HL-60/S4 treated with retinoic acid at 250 ng/mL for 4 days and 3 days (cell line): ENCODE data around the gene ATP9B.
"Not testable (repeated sequence)": the region's sequence is repeated elsewhere in the genome, so short reads cannot be mapped to it uniquely, and the experiment has no call there.

Source experiments
- in situ Hi-C: fragments of 300-500 bp; cut with MboI; formaldehyde crosslinking; loops from 2 replicates; pipeline ENCODE4 v1.7.0; 2022; ENCODE audit warnings: low sequenced_read_pairs

Gene ATP9B

DNA sequence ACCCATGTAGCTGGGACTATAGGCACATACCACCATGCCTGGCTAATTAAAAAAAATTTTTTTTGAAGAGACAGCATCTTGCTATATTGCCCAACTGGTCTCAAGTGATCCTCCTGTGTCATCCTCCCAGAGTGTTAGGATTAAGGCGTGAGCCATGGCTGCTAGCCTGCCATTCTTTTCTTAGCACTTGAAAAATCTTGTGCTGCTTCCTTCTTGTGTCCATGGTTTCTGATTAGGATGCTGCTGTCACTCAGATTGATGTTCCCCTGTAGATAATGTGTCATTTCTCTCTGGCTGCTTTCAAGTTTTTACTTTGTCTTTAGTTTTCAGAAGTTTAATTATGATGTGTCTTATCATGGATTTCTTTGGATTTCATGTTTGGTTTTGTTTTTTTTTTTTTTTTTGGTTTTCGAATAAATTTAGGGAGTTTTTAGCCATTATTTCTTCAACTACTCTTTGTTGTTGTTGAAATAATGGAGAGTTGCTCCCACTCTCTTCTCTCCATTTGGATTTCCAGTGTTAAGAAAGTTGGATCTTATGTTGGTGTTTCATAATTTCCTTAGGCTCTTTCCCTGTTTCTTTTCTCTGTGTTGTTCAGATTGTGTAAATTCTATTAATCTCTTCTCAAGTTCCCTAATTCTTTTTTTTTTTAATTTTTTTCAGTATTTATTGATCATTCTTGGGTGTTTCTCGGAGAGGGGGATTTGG lies 2.5 kb downstream of the ATP9B start:
- in situ Hi-C loops: no loop called here

DNA sequence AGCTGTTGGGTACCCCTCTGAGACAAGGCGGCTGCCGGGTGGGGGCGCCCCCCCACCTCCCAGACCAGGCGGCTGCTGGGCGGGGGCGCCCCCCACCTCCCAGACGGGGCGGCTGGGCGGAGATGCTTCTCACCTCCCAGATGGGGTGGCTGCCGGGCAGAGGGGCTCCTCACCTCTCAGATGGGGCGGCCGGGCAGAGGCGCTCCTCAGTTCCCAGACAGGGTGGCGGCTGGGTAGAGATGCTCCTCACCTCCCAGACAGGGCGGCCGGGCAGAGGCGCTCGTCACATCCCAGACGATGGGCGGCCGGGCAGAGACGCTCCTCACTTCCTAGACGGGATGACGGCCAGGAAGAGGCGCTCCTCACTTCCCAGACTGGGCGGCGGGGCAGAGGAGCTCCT lies 3.5 kb downstream of the ATP9B start:
- in situ Hi-C loops: not testable (repeated sequence)

- in situ Hi-C loops: no loop called here
These were observed 8.0 kb downstream of the ATP9B start for GRCh38 chr18:79077181-79077580.

DNA sequence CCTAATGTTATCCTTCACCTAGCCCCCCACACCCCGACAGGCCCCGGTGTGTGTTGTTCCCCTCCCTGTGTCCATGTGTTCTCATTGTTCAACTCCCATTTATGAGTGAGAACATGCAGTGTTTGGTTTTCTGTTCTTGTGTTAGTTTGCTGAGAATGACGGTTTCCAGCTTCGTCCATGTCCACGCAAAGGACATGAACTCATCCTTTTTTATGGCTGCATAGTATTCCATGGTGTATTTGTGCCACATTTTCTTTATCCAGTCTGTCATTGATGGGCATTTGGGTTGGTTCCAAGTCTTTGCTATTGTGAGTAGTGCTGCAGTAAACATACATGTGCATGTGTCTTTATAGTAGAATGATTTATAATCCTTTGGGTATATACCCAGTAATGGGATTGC lies 9.6 kb downstream of the ATP9B start:
- in situ Hi-C loops: not testable (repeated sequence)

GRCh38 chr18:79092874-79093273 lies 23.7 kb downstream of the ATP9B start:
- in situ Hi-C loops: no loop called here

- in situ Hi-C loops: no loop called here
These were observed 24.8 kb downstream of the ATP9B start for GRCh38 chr18:79093986-79094385.

GRCh38 chr18:79095216-79095615 lies 26.0 kb downstream of the ATP9B start:
- in situ Hi-C loops: no loop called here

DNA sequence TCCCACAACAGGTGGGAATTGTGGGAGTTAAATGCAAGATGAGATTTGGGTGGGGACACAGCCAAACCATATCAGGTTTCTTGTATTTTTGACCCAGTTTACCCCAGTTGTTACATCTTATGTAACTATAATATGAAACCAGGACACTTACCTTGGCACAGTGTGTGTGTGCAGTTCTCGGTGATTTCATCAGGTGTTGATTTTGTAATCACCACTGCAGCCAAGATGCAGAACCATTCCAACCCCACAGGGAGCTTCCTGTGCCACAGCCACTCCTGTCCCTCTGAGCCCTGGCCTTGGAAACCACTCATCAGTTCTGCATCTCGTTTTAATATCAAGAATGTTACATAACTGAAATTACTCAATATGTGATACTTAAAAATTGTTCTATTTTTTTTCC lies 31.8 kb downstream of the ATP9B start:
- in situ Hi-C loops: no loop called here

DNA sequence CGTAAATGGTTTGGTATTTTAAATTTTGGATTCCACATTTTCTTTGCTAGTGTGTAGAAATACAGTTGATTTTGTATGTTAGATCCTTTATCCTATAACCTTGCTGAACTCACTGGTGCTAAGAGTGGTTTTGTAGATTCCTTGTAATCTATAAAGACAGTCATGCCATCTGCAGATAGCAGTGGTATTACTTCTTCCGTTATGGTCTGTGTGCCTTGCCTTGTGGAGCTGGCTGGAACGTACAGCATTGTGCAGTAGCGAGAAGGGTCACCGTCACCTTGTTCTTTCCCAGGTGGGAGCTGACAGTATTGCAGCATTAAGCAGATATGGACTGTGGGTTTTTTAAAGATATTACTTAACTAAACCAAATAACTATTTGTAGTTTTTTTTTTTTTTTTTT lies 33.7 kb downstream of the ATP9B start:
- in situ Hi-C loops: no loop called here

DNA sequence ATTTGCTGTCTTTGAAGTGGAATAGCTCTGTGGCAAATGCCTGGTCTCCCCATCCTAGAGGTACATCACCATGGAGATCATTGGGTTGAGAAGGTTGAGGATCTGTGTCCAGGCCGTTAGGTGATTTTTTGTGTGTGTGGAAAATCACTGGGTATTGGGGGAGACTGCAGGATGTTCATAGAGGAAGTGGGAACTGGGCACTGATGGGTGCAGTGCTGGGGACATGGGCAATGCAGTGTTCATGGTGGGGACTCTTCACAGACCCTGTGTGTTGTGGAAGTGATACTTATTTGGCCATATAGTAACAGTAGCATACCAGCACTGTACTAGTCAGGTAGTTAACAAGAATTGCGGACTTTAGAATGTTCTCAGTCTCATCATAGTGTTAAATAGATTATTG lies 34.9 kb downstream of the ATP9B start:
- in situ Hi-C loops: no loop called here

DNA sequence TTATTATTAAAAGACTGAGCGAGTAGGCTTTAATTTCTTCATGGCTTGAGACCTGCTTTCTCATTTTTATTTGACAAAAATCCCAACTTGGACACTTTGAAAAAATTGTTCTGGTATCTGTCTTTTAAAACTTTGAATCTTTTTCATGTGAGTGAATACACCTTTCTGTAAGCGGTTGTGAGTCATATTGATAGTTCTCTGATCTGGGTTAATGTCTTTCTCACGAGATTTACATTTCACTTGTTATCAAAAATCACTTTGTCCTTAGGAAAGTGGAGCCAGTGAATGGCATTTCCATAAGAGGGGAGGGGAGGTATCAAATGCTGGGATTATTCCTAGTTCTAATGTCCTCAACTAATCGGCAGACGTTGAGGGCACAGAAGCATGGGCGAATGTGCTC lies 36.3 kb downstream of the ATP9B start:
- in situ Hi-C loops: no loop called here

DNA sequence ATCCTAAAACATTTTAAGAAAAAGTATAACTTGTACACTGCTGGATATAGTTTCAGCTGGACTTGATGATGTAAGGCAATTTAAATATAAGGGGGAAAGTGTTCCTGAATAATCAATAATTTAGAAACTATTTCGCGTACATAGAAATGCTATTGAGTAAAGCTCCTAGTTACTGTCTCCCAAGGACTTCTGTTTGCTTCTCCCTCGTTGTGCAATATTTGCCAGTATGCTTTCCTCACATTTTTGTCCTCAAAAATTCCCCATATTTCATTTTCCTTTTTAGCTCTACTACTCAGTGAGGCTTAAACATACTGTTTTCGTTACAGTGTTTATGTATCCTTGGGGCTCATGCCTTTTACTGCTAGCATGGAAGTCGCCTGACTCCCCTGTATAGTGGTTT lies 36.9 kb downstream of the ATP9B start:
- in situ Hi-C loops: no loop called here

DNA sequence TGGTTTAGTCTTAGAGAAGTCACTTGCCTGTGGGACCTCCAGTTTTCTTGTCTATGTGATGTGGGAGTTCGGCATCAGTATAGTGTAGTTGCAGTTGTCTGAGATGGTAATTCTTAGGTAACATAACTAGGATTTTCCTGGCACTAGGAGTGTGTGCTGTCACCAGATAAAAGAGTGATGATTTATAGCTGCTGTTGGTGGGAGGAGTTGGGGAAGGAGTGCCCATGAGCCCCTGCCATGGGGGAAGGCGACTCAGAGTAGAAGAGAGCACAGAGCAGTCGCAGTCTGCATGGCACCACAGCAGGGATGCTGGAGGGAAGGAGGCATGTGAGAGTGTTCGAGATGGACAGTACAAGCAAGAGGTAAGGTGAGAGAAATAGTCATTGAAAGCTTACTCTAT lies 38.7 kb downstream of the ATP9B start:
- in situ Hi-C loops: no loop called here

DNA sequence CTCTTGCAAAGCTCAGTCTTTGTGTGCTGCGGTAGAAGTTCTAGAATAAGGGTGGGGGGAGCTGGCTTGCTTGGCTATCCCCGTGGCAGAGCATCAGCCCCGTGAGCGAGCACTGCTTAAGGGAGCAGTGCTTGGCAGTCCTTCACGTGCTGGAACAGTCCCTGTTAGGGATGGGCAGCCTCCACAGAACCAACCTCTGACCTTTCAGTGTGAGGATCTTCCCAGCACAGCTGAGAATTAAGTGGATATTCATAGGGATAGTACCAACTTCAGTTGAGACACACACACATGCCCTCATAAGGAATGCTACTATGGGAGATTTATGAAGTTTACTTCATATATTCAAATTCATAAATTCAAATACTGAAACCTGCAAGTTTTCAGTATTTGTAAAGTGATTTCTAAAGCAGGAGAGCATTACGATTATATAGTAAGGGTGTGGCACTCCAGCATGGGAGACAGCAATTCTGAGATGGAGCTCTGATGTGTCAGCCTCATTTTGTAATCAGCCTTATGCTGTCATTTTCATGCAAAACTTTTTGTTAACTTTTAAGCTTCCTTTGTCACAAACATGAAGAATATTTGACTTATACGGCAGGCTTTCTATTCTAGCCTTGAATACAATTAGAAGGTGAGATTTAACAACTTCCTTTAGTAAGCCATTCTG lies 39.5 kb downstream of the ATP9B start:
- in situ Hi-C loops: no loop called here

DNA sequence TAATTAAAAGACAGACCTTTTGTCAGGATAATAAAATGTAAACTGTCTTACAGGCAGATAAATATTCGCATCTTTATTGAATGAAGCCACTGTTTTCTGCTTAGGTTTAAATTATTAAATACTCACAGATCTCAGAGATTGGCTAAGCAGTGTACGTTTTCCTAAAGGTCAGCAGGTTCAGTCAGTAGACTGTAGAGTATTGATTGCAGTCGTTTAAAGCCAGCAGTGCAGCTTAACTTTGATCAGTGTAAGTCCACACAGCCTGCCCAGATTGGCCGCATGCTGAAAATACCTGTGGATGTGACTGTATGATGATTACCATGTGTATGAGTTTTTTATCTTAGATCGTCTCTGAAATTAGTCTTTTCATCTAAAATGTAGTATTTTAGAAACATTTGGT lies 42.3 kb downstream of the ATP9B start:
- in situ Hi-C loops: no loop called here

- in situ Hi-C loops: no loop called here
These were observed 48.2 kb downstream of the ATP9B start for GRCh38 chr18:79117385-79117784.

- in situ Hi-C loops: no loop called here
These were observed 48.6 kb downstream of the ATP9B start for GRCh38 chr18:79117788-79118187.

GRCh38 chr18:79118797-79119196 lies 49.6 kb downstream of the ATP9B start:
- in situ Hi-C loops: no loop called here

DNA sequence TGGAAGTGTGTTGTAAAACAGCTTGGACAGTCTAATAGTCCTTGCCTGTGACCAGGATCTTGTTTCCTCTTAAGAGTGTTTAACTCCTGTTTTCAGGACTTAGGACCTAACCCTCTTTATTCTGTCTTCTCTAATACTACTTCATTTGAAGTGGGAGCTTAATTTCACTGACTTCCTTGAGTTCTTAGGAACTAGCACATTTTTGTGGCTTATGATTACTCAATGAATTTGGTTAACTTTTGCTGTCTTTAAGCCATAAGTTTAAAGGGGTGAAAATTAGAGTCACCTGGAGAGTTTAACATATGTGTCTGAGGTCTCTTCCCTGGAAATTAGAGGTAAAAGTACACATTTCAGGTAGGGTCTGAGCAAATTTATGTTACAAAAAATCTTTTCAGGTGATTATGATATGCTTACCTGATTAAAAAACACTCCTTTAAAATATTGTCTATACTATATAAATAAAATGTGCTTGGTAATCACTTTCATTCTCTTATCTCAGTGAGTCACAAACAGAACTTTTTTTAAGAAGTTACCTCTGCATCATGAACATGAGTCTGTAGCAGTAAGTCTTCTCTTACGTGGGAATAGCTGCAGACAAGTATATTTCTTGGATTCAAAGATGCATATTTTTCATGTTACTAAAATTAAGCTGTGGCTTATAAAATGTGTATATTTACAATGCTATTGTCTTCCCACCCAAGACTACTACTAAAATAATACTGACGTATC lies 52.7 kb downstream of the ATP9B start:
- in situ Hi-C loops: no loop called here

GRCh38 chr18:79123948-79124347 lies 54.8 kb downstream of the ATP9B start:
- in situ Hi-C loops: no loop called here

DNA sequence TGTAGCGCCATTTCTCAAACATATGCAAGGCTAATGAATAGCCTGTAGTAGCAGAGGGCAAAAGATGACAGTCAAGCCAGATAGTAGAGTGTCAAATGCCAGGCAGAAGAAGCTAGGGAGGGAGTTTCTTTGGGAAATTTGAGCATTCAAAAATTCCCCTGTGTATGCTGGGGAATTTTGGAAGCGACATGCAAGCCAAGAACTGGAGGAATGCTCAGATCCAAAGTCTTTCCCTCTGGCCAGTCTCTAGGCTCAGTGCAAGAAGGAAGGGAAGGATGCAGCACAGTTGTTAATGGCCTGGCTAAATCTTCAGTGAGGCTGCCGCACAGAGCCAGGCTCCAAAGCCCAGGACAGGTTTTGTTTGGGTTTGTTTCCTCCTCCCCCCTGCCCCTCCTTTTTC lies 59.9 kb downstream of the ATP9B start:
- in situ Hi-C loops: no loop called here

GRCh38 chr18:79133724-79134123 lies 64.5 kb downstream of the ATP9B start:
- in situ Hi-C loops: no loop called here
